ENCODE measurements around the gene PDLIM7.

The PDLIM7 gene

DNA sequence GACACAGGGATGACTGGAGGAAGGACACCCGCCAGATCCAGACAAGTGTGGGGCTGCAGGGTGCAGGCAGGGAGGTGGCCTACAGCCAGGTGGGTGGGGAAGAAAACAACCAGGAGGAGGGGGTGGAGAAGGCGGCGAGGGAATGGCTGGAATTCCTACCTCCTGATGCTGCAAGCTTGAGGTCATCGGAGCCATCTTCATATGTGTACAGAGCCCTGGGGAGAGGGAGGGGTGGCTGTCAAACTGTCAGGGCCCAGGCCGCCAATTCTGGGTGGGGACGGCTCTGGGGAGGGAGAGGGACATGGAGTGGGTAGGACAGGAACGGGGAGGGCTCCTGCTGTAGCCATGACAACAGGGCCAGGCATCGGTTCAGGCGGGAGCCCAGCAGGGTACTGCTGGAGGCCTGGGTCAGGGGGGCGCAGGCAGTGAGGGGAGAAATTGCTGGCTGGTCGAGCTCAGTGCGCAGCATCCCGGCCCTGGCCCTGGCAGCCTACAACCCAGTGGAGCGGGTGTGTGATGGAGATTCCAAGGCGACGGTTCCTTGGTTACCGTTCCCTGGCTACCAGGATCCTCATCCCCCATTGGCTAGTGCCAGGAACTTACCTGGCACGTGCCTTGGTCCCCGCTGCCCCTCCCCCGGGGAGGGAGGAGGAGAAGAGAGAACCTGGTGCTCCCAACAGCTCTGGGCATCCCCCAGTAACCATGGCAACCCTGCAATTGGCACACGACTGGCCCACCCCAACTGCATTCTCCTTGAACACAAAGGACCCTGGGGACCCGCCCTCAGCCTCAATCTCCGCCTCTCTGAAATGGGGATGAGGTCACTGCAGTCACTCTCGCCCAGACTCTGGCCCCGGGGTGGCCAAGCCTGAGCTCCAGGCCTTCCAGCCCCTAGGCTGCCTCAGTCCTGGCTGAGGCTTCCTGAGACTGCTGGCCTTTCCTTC is 28.4 kb downstream of the PDLIM7 start:
- DNase-seq: no peak
- in situ Hi-C loops (cut with HindIII; ENCODE audit: low pct_ligation_motif_present, low pct_unique_long_range_greater_than_20kb, low sequenced_read_pairs): no loop called here

DNA sequence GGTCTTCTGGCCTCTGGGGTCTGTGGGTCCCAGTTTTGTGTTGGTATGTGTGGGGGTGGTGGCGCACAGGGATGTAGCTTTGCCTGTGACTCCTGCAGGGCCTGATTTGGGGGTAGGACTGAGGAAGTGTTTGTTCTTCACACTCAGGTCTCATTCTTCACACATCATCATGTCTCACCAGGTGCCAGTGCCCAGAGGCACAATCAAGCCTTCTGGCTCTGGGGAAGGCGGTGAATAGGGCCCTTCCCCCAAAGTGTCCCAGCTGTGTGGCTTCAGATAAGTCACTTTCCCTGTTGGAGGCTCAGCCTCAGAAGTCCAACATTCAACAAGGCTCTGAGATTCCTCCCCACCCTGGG is 29.1 kb downstream of the PDLIM7 start:
- DNase-seq: no peak
- in situ Hi-C loops (cut with HindIII; ENCODE audit: low pct_ligation_motif_present, low pct_unique_long_range_greater_than_20kb, low sequenced_read_pairs): no loop called here

DNA sequence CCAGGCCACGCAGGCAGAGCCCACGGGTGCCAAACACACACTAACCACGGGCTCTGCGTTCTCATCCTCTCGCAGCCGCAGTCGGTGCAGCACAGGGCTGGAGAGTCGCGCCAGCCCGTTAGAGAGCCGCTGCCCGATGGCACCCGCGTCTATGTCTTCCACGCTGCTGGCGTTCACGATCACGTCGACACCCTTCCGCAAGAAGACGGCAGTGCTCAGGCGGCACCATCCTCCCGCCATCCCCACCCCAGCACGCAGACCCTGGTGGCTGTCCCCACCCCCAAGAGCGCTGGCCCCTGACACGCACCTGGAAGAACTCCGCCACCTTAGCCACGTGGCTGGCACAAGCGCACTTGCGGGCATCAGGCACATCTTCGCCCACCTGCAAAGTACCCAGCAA is 30.0 kb downstream of the PDLIM7 start:
- in situ Hi-C loops (cut with HindIII; ENCODE audit: low pct_ligation_motif_present, low pct_unique_long_range_greater_than_20kb, low sequenced_read_pairs): no loop called here
- DNase-seq: no peak

DNA sequence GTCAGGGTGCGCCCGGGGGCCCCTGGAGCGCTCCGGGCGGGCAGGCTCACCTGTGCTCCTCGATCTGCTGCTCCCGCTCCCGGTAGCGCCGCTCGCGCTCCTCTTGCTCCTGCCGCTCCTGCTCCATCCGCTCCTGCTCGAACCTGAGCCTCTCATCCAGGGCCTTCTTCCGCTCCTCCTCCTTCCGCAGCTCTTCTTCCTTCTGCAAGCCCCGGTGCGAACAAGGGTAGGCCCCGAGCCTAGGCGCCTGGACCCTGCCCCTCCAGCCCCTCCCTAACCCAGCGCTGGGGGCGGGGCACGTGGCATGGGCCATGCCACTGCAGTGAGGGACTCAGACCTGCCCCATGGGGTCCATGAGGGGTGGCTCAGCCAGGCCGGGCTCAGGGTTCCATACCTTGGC is 30.5 kb downstream of the PDLIM7 start:
- in situ Hi-C loops (cut with HindIII; ENCODE audit: low pct_ligation_motif_present, low pct_unique_long_range_greater_than_20kb, low sequenced_read_pairs): no loop called here
- DNase-seq: no peak

DNA sequence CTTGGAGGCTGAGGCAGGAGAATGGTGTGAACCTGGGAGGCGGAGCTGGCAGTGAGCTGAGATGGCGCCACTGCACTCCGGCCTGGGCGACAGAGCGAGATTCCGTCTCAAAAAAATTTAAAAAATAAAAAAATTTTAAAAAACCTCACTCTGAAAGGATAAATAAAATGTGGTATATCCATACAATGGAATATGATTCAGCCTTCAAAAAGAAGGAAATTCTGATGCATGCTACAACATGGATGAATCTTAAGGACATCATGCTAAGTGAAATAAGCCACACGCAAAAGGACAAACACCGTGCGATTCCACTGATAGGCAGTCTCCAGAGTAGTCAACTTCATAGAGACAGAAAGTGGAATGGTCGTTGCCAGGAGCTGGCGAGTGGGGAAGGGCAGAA is 32.4 kb downstream of the PDLIM7 start:
- in situ Hi-C loops (cut with HindIII; ENCODE audit: low pct_ligation_motif_present, low pct_unique_long_range_greater_than_20kb, low sequenced_read_pairs): no loop called here
- DNase-seq: no peak

DNA sequence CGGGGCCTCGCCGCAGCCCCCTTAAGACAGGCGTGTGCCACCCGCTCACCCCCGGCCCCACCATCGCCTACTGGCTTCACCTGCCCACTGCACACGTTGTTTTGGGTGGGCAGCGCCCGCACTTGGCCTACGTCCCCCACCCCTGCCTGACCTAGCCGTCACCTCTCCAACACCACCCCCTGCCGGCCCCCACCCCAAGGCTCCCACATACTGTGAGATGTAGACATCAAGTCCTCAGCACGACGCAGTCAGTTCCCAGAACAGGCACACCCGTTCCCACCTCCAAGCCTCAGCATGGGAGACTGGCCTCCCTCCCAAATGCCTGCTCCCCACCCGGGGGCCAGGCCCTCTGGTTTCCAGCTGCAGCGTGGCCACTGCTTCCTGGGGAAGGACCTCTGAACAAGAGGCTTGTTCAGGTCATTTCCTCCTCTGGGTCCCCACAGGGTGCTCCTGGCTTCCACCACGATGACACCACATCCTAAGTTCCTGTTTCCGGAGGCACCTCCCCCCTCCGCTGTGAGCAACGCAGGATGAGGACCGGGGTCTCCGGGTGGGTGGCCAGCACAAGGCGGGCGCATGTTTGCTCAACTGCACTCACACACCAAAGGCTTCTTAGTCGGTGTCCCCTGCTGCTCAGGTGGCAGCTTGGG is 35.3 kb downstream of the PDLIM7 start:
- in situ Hi-C loops (cut with HindIII; ENCODE audit: low pct_ligation_motif_present, low pct_unique_long_range_greater_than_20kb, low sequenced_read_pairs): no loop called here
- DNase-seq: no peak

DNA sequence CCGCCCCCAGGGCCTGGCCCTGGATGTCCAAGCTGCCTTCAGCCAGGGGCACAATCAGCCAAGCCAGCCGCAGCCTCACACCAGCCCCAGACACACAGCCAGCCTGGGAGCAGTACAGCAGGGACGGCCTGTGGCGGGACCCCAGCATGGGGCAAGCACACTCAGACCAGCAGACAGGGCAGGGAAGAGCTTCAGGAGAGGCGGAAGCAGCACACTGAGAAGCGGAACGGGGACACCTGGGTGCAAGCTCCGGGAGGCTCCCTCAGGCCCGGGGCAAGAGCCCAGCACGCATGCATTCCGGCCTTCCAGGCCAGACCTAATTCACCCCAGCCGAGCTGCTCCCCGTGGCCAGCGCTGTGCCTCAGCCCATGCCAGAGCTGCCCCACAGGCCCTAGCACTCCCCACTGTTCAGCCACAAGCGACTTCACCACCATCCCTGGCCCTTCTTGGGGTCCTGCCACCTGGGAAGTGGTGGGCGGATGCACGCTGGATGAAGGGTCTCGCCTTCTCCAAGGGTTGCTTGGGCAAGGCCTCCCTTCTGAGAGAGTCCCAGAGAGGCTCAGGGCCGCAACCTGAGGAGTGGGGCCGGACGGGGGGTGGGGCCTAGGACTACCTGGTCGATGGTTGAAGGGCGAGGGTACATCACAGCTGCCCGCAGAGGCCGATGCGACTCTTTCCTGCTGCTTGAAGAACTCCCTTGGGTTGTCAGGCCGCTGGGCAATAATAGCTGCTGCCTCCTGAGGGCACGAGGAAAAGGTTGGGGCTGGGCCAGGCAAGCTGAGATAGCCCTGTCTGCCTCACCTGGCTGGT is 37.4 kb downstream of the PDLIM7 start:
- DNase-seq: no peak
- in situ Hi-C loops (cut with HindIII; ENCODE audit: low pct_ligation_motif_present, low pct_unique_long_range_greater_than_20kb, low sequenced_read_pairs): no loop called here

DNA sequence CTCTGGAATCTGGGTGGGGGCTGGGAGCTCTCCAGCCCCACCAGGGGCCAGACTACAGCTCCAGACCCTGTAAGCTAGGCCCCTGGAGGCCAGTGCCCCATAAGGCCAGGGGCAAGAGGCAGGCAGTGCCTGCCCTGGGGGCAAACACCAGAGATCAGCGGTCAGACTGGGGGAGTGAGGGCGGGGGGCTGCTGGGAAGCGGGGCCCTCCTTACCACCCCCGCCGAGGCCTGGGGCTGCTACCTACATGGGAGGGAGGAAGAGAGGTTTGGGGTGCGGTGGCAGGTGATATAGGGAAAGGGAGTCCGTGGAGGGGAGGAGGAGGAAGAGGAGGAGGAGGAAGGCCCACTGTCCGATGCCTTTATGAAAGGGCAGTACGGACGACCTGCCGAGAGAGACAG is 38.0 kb downstream of the PDLIM7 start:
- in situ Hi-C loops (cut with HindIII; ENCODE audit: low pct_ligation_motif_present, low pct_unique_long_range_greater_than_20kb, low sequenced_read_pairs): no loop called here
- DNase-seq: no peak

DNA sequence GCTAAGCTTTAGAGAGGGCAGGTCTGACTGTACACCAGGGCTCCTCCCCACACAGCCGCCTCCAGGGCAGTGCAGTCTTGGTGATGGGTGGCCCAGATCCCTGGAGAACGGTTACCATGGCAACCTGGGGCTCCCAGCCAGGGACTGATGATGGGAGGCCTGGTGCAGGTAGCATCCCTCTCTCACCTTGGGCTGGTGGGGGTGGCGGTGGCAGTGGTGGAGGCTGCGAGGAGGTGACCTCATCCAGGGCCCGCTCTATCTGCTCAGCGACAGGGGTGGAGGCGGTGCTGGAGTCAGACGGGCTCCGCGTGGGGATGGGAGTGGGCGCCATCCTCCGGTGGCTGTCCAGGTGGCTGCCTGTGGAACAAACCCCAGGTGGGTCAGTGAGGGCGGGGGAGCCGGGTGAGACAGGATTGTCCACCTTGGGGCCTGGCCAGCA is 38.5 kb downstream of the PDLIM7 start:
- in situ Hi-C loops (cut with HindIII; ENCODE audit: low pct_ligation_motif_present, low pct_unique_long_range_greater_than_20kb, low sequenced_read_pairs): no loop called here
- no peak for DNase-seq

DNA sequence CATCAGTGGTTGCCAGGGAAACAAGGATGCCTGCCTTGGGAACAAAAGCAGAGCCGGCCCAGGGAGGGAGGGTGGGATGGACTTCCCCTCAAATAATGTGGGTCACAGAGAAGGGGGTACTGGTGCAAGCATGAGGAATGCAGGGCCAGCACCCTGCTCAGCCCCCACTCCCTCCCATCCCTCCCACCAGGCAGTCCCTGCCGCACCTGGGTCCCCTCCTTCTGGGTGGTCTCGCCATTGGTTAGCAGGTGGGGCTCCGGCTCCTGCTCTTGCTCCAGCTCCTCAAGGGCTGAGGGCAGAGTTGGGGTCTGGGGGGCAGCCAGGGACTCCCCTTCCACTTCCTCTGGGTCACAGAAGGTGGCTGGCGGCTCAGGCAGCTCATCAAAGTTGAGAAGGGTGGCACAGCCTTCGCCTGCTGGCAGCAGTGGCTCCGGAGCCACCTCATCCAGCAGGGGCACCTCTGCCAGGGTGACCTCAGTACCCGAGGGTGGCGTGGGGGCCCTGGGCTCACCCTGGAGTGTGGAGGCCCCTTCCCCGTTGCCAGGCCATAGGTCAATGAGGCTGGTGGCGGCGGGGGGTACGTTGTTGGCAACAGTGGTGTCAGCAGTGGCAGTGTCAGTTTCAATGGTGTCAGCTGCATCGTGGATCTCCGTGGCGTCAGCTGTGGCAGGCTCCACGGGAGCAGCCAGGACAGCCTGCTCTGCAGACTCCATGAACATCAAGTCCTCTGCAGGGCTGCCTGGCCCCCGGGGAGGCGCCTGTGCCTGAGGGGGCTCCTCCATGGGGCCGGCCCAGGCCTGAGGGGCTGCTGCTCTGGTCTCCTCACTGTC is 39.3 kb downstream of the PDLIM7 start:
- in situ Hi-C loops (cut with HindIII; ENCODE audit: low pct_ligation_motif_present, low pct_unique_long_range_greater_than_20kb, low sequenced_read_pairs): no loop called here
- DNase-seq: no peak

DNA sequence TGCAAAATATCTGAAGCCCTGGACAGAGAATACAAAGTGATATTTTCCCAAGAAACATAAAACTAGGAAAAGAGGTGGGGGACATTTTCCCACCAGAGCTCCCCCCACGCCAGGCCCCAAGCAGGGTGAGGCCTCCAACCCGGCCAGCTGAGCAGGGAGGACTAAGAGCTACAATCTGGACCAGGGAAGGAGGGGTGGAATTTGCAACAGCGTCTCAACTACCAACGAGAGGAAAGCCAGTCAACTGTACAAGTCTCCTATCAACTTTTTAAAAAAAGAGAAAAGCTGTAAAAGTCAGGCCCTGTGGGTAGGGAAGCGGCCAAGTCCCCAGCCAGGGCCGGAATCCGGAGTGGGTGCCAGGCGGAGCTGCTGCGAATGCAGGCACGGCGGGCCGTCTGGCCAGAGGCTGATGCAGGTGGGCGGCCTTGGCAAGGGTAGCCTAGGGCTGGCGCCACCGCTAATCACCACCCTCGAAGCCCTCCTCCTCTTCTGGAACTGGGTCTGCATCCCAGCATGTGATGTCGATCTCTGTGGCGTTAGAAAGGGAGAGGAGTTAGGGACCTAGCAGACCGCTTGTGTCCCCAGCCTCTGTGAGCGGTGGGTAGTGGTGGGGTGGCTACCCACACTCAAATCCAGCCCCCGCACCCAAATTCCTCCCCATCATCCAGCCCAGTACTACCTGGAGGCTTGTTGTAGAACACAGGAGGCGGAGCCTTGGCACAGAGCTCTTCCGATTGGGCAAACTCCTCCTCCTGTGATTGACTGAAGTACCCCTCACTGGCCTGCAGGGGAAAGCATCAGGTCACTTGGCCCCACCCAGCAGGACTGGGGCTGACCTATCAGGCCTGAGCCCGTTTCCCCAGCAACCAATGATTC is 40.2 kb downstream of the PDLIM7 start:
- in situ Hi-C loops (cut with HindIII; ENCODE audit: low pct_ligation_motif_present, low pct_unique_long_range_greater_than_20kb, low sequenced_read_pairs): no loop called here
- DNase-seq: peak; percentile 96

DNA sequence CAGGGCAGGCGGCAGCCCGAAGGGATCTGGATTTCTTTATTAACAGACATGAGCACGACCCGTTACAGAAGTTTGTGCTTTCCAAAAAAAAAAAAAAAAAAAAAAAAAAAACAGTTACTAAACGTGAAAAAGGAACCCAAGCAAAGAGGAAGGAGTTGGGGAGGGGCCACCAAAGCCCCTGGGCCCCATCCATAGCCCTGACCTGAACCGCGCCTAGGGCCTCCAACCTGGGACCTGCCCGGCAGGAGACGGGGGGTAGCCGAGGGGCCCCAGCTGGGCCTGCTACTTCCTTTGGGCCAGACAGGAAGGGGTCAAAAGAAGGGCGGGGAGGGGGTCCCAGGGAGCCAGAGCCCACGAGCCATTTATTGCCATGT is 40.8 kb downstream of the PDLIM7 start:
- in situ Hi-C loops (cut with HindIII; ENCODE audit: low pct_ligation_motif_present, low pct_unique_long_range_greater_than_20kb, low sequenced_read_pairs): no loop called here
- no peak for DNase-seq

DNA sequence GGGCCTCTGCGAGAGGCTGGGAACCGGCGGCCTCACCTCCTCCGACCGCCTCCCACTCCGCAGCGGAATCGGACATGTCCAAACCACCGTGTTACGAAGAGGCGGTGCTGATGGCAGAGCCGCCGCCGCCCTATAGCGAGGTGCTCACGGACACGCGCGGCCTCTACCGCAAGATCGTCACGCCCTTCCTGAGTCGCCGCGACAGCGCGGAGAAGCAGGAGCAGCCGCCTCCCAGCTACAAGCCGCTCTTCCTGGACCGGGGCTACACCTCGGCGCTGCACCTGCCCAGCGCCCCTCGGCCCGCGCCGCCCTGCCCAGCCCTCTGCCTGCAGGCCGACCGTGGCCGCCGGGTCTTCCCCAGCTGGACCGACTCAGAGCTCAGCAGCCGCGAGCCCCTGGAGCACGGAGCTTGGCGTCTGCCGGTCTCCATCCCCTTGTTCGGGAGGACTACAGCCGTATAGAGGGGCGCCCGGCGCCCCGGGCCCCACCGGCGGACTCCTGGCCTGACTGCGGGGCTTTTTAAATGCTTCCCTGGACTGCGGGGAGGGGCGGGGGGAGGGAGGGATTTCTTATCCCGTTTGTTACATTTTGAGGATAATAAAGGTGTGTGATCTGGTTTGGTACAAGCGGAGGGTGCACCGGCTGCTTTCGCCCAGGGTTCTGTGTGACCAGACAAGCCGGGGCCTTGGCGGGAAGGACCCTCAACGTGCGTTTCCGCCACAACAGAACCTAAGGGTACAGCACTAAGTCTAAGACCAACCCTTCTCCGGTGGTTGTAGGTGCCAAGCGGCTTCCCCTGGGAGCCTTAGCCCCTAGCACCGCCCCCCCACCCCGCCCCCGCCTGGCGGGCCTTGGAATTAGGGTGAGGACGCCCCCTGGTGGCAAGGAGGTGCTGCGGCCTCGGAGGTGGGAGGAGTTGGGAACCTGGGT is 41.5 kb downstream of the PDLIM7 start:
- peak; percentile 88 for DNase-seq
- in situ Hi-C loops (cut with HindIII; ENCODE audit: low pct_ligation_motif_present, low pct_unique_long_range_greater_than_20kb, low sequenced_read_pairs): no loop called here

DNA sequence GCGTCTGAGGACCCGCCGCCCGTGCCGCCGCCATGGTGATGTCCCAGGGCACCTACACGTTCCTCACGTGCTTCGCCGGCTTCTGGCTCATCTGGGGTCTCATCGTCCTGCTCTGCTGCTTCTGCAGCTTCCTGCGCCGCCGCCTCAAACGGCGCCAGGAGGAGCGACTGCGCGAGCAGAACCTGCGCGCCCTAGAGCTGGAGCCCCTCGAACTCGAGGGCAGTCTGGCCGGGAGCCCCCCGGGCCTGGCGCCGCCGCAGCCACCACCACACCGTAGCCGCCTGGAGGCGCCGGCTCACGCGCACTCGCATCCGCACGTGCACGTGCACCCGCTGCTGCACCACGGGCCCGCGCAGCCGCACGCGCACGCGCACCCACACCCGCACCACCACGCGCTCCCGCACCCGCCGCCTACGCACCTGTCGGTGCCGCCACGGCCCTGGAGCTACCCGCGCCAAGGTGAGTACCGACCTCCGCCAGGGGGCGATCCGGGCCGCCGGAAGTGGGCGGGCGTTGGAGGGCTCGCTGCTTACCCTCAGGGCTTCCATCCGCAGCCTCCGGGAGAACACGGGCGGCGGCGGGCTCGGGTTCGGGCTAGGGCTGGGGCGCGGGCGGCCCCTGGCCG is 42.3 kb downstream of the PDLIM7 start:
- peak; percentile 76 for DNase-seq
- in situ Hi-C loops (cut with HindIII; ENCODE audit: low pct_ligation_motif_present, low pct_unique_long_range_greater_than_20kb, low sequenced_read_pairs): no loop called here

DNA sequence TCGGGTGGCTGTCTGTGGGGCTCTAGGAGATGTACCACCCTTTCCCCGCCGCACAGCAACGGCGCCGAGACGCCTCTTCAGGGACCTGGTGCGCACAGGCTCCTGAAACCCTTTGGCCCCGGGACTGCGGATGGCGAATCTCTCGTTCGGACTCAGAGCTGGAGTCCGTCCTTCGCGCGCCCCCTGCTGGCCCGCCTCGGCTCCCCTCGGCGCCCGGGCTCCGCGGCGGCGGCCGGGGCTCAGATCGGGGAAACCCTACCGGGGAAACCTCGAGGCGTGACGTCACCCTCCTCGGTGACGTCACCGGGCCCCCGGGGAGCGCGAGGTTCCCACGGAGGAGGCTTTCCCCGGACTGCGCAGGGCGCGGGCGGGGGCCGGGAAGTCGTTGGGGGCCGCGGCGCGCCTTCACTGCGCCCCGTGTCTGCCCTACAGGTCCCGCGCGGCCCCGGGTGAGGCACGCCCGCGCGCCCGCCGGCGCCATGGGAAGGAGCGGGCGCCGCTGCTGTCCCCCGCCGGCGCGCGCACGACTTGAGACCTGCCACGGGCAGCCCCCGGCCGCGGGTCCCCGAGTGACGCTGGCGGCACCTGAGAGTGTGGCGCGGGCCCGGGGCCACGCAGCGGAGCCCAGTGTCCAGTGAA is 42.9 kb downstream of the PDLIM7 start:
- peak; percentile 87 for DNase-seq
- in situ Hi-C loops (cut with HindIII; ENCODE audit: low pct_ligation_motif_present, low pct_unique_long_range_greater_than_20kb, low sequenced_read_pairs): no loop called here

DNA sequence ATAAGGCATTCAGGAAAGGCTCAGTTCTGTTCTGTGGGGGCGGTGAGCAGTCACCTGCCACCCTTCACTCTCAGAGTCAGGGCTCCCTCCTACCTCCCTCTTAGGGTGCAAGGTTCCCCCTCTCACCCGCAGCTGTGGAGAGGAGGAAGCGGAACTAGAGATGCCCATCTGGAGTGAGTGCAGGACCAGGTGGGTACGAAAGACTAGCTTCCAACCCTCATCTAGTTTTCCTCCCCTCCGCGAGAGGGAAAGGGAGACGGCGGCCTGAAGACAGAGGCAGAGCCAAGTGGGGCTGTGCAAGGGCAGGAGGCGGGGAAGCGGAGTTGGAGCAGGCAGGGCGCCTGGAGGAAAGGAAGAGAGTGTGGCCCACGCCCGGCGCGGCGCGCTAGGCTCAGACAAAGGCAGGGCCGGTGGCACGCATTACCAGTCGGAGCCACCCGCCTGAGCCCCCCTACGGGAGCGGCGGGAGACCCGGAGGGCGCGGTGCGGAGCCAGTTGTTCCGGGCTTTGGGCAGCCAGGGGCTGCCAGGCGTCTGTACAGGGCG is 43.5 kb downstream of the PDLIM7 start:
- in situ Hi-C loops (cut with HindIII; ENCODE audit: low pct_ligation_motif_present, low pct_unique_long_range_greater_than_20kb, low sequenced_read_pairs): no loop called here
- no peak for DNase-seq

All from ACHN (cell line).